Activated CD4-positive, alpha-beta T cell treated with anti-CD3 and anti-CD28 coated beads for 24 hours (primary cell): ENCODE data around the gene ERBB4.
"Not testable (repeated sequence)": the region's sequence is repeated elsewhere in the genome, so short reads cannot be mapped to it uniquely, and the experiment has no call there.

Source experiments
- DNase-seq, 2 donors: peaks; one replicate each; pipeline ENCODE4 v3.0.0-alpha.2; 2020; ENCODE audit warnings: low read depth in 2 of 2

Gene ERBB4

GRCh38 chr2:211730215-211730614 is 808.4 kb downstream of the ERBB4 start:
- DNase-seq = no peak

GRCh38 chr2:211729433-211729832 is 809.2 kb downstream of the ERBB4 start:
- no peak for DNase-seq

- no peak for DNase-seq
These were observed 813.7 kb downstream of the ERBB4 start for GRCh38 chr2:211724933-211725332.

- DNase-seq = no peak
These were observed 815.2 kb downstream of the ERBB4 start for GRCh38 chr2:211723398-211723797.

GRCh38 chr2:211722928-211723327 is 815.7 kb downstream of the ERBB4 start:
- DNase-seq = no peak

- DNase-seq = not testable (repeated sequence)
These were observed 816.7 kb downstream of the ERBB4 start for GRCh38 chr2:211721874-211722273.

- DNase-seq = no peak
These were observed 829.2 kb downstream of the ERBB4 start for GRCh38 chr2:211709389-211709788.

GRCh38 chr2:211692689-211693088 is 845.9 kb downstream of the ERBB4 start:
- DNase-seq = no peak

- no peak for DNase-seq
These were observed 847.9 kb downstream of the ERBB4 start for GRCh38 chr2:211690736-211691135.

GRCh38 chr2:211688196-211688595 is 850.4 kb downstream of the ERBB4 start:
- DNase-seq = no peak

- no peak for DNase-seq
These were observed 863.9 kb downstream of the ERBB4 start for GRCh38 chr2:211674715-211675114.

GRCh38 chr2:211673133-211673905 is 865.3 kb downstream of the ERBB4 start:
- DNase-seq = no peak

GRCh38 chr2:211671977-211672376 is 866.6 kb downstream of the ERBB4 start:
- DNase-seq = no peak

- no peak for DNase-seq
These were observed 873.3 kb downstream of the ERBB4 start for GRCh38 chr2:211665299-211665698.

- DNase-seq = no peak
These were observed 874.3 kb downstream of the ERBB4 start for GRCh38 chr2:211664321-211664720.

GRCh38 chr2:211654211-211654780 is 884.3 kb downstream of the ERBB4 start:
- DNase-seq = no peak

- no peak for DNase-seq
These were observed 886.3 kb downstream of the ERBB4 start for GRCh38 chr2:211652327-211652726.

GRCh38 chr2:211649331-211649730 is 889.3 kb downstream of the ERBB4 start:
- no peak for DNase-seq

GRCh38 chr2:211631503-211631902 is 907.1 kb downstream of the ERBB4 start:
- DNase-seq = no peak

- DNase-seq = no peak
These were observed 915.5 kb downstream of the ERBB4 start for GRCh38 chr2:211623096-211623495.

GRCh38 chr2:211620986-211621385 is 917.6 kb downstream of the ERBB4 start:
- no peak for DNase-seq

- no peak for DNase-seq
These were observed 920.8 kb downstream of the ERBB4 start for GRCh38 chr2:211617803-211618202.

- no peak for DNase-seq
These were observed 927.0 kb downstream of the ERBB4 start for GRCh38 chr2:211611621-211612020.
